Memory B cell (primary cell): ENCODE measurements around the gene ARHGEF11.

ENCODE experiments used
- ATAC-seq: fragments of 150-1000 bp; cut with Tn5 transposase; 2 replicates; pipeline ENCODE4 v1.10.0; 2021; ENCODE audit warnings: low read depth, mild to moderate bottlenecking, moderate library complexity
- DNase-seq, 2 donors: peaks; one replicate each; pipeline ENCODE4 v3.0.0; 2022; ENCODE audit warnings: low spot score in 2 of 2
- H3K27ac Mint-ChIP-seq: one replicate; pipeline ENCODE4 v1.8.0; 2022; ENCODE audit warnings: mild to moderate bottlenecking, moderate library complexity, mixed read lengths
- H3K27me3 Mint-ChIP-seq: one replicate; pipeline ENCODE4 v1.8.0; 2022; ENCODE audit warnings: mixed read lengths
- H3K36me3 Mint-ChIP-seq: one replicate; pipeline ENCODE4 v1.8.0; 2022; ENCODE audit warnings: mild to moderate bottlenecking, mixed read lengths
- H3K4me1 Mint-ChIP-seq: one replicate; pipeline ENCODE4 v1.8.0; 2022; ENCODE audit warnings: mixed read lengths
- H3K4me3 Mint-ChIP-seq: one replicate; pipeline ENCODE4 v1.8.0; 2022; ENCODE audit warnings: mild to moderate bottlenecking, moderate library complexity, mixed read lengths
- H3K9me3 Mint-ChIP-seq: one replicate; pipeline ENCODE4 v1.8.0; 2022; ENCODE audit warnings: mixed read lengths

ARHGEF11 gene

GRCh38 chr1:157004327-157004726 is 41.2 kb downstream of the ARHGEF11 start:
- Mint-ChIP-seq H3K27ac (no peak overlapping the region), H3K9me3 (no peaks in the 10 kb centered on the region), H3K27me3 (peaks cover 12% of the 10 kb centered on the region), H3K4me3 (no peak overlapping the region), H3K36me3 (no peaks in the 10 kb centered on the region), H3K4me1 (peaks cover 2% of the 10 kb centered on the region)
- no peak for ATAC-seq
- DNase-seq = no peak

DNA sequence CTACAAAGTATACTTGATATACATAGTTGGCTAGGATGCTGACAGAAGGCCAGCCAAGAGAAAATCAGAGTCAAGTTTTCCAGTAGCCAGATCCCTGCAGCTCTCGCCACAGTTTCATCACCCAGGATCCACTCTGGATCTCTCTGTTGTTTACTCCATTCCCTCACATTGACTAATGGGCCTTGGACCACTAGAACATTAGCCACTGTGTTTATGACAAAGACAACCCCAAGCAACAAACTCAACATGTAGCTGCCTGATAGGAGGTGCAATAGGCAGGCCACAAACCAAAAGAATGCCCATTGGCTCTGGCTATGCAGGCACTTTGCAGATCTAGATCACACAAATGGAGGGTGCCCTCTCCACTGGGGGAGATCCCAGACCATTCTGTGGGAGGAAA is 44.2 kb downstream of the ARHGEF11 start:
- ATAC-seq = no peak
- H3K4me1 Mint-ChIP-seq = no peaks in the 10 kb centered on the region
- H3K4me3 Mint-ChIP-seq = no peak overlapping the region
- DNase-seq = no peak
- H3K27me3 Mint-ChIP-seq = peaks cover 12% of the 10 kb centered on the region
- H3K9me3 Mint-ChIP-seq = no peaks in the 10 kb centered on the region
- no peaks in the 10 kb centered on the region for H3K36me3 Mint-ChIP-seq
- H3K27ac Mint-ChIP-seq = no peak overlapping the region

GRCh38 chr1:157000686-157001085 is 44.9 kb downstream of the ARHGEF11 start:
- Mint-ChIP-seq H3K9me3 (no peaks in the 10 kb centered on the region), H3K27me3 (peaks cover 13% of the 10 kb centered on the region), H3K27ac (no peak overlapping the region), H3K36me3 (no peaks in the 10 kb centered on the region), H3K4me1 (no peaks in the 10 kb centered on the region), H3K4me3 (no peak overlapping the region)
- ATAC-seq (no peak), DNase-seq (no peak)

- Mint-ChIP-seq H3K27ac (no peak overlapping the region), H3K9me3 (no peaks in the 10 kb centered on the region), H3K4me3 (no peak overlapping the region), H3K27me3 (peaks cover 8% of the 10 kb centered on the region), H3K36me3 (no peaks in the 10 kb centered on the region), H3K4me1 (no peaks in the 10 kb centered on the region)
- no peak for ATAC-seq
- no peak for DNase-seq
These were observed 45.8 kb downstream of the ARHGEF11 start for GRCh38 chr1:156999596-157000320.

DNA sequence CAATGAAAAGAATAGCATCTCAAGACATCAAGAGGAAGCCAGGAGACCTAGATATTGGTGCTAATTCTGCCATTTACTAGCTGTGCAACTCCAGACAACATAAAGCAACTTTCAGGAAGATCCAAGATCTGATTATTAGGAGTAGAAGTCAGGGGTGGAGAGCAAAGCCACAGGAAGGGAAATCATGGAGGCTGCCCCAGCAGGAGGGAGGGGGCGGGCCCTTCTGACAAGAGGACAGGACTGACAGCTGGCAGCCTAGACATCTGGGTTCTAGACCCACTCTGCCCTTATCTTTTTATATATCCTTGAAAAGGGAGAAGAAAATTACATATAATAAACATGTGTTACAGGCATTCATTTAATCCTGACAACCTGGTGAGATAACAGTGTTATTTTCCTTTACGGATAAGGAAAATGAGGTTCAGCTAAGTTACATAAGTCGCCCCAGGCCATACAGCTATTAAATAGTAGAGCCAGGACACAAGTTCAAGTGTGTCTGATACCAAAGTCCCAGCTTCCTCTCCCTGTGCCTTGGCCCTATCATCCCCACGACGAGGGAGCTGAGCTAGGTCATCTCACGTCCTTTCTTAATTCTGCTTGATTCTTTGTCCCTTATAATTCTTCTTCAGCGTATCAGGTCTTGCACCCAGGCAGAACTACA is 46.6 kb downstream of the ARHGEF11 start:
- Mint-ChIP-seq H3K27me3 (peaks cover 8% of the 10 kb centered on the region), H3K27ac (no peak overlapping the region), H3K4me1 (no peaks in the 10 kb centered on the region), H3K4me3 (no peak overlapping the region), H3K36me3 (no peaks in the 10 kb centered on the region), H3K9me3 (no peaks in the 10 kb centered on the region)
- no peak for ATAC-seq
- no peak for DNase-seq

- no peak for ATAC-seq
- Mint-ChIP-seq H3K27ac (no peak overlapping the region), H3K4me3 (no peak overlapping the region), H3K4me1 (no peaks in the 10 kb centered on the region), H3K9me3 (no peaks in the 10 kb centered on the region), H3K27me3 (peaks cover 8% of the 10 kb centered on the region), H3K36me3 (no peaks in the 10 kb centered on the region)
- no peak for DNase-seq
These were observed 47.2 kb downstream of the ARHGEF11 start for GRCh38 chr1:156998301-156998700.

DNA sequence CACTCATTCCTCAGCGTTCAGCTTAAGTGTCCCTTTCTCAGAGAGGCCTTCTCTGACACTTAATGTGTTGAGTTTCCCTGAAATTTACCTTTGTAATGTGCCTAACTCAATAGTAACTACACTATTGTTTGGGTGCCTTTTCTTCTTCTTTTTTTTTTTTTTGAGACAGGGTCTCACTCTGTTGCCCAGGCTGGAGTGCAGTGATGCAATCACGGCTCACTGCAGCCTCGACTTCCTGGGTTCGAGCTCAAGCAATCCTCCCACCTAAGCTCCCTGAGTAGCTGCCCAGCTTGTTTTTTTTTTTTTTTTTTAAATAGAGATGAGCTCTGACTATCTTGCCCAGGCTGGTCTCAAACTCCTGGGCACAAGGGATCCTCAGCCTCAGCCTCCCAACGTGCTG is 50.1 kb downstream of the ARHGEF11 start:
- DNase-seq (no peak), ATAC-seq (no peak)
- Mint-ChIP-seq H3K9me3 (no peaks in the 10 kb centered on the region), H3K4me3 (no peak overlapping the region), H3K27me3 (peaks cover 11% of the 10 kb centered on the region), H3K36me3 (no peaks in the 10 kb centered on the region), H3K4me1 (no peaks in the 10 kb centered on the region), H3K27ac (no peak overlapping the region)

- ATAC-seq = no peak
- no peaks in the 10 kb centered on the region for H3K36me3 Mint-ChIP-seq
- H3K4me3 Mint-ChIP-seq = no peak overlapping the region
- no peak overlapping the region for H3K27ac Mint-ChIP-seq
- no peaks in the 10 kb centered on the region for H3K9me3 Mint-ChIP-seq
- no peak for DNase-seq
- peaks cover 16% of the 10 kb centered on the region for H3K27me3 Mint-ChIP-seq
- H3K4me1 Mint-ChIP-seq = no peaks in the 10 kb centered on the region
These were observed 51.3 kb downstream of the ARHGEF11 start for GRCh38 chr1:156994277-156994676.

GRCh38 chr1:156993426-156994147 is 52.0 kb downstream of the ARHGEF11 start:
- Mint-ChIP-seq H3K27me3 (peaks cover 15% of the 10 kb centered on the region), H3K27ac (no peak overlapping the region), H3K36me3 (no peaks in the 10 kb centered on the region), H3K9me3 (no peaks in the 10 kb centered on the region), H3K4me1 (no peaks in the 10 kb centered on the region), H3K4me3 (no peak overlapping the region)
- ATAC-seq (no peak), DNase-seq (no peak)

DNA sequence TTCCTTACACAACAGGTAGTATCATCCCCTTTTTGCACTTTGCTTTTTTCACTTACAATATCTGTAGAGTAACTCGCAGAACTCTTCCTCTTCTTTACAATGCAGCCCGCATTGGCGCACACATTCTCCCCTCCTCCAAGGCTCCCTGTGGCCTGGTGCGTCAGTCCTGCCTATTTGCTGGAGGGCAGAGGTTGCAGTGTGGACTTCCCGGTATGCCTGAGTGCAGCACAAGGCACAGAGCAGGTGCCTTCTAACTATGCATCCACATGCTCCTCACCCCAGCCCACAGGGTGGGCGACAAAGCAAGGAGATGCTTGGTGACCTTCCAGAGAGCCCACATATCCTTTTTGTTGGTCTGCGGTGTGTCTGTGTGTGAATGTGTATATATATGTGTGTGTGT is 53.3 kb downstream of the ARHGEF11 start:
- H3K4me1 Mint-ChIP-seq = no peaks in the 10 kb centered on the region
- H3K36me3 Mint-ChIP-seq = no peaks in the 10 kb centered on the region
- H3K9me3 Mint-ChIP-seq = no peaks in the 10 kb centered on the region
- ATAC-seq = no peak
- H3K27me3 Mint-ChIP-seq = peaks cover 17% of the 10 kb centered on the region
- no peak for DNase-seq
- H3K27ac Mint-ChIP-seq = no peak overlapping the region
- H3K4me3 Mint-ChIP-seq = no peak overlapping the region

GRCh38 chr1:156987715-156988114 is 57.8 kb downstream of the ARHGEF11 start:
- H3K27me3 Mint-ChIP-seq = peaks cover 29% of the 10 kb centered on the region
- no peak for DNase-seq
- no peaks in the 10 kb centered on the region for H3K9me3 Mint-ChIP-seq
- no peaks in the 10 kb centered on the region for H3K36me3 Mint-ChIP-seq
- no peak overlapping the region for H3K27ac Mint-ChIP-seq
- H3K4me3 Mint-ChIP-seq = no peak overlapping the region
- ATAC-seq = no peak
- no peaks in the 10 kb centered on the region for H3K4me1 Mint-ChIP-seq

GRCh38 chr1:156980551-156980950 is 65.0 kb downstream of the ARHGEF11 start:
- Mint-ChIP-seq H3K9me3 (no peaks in the 10 kb centered on the region), H3K27me3 (peaks cover 28% of the 10 kb centered on the region)

GRCh38 chr1:156975084-156975483 is 70.5 kb downstream of the ARHGEF11 start:
- H3K27ac Mint-ChIP-seq = no peak overlapping the region
- H3K36me3 Mint-ChIP-seq = no peaks in the 10 kb centered on the region
- ATAC-seq (no peak), DNase-seq (no peak)
- H3K9me3 Mint-ChIP-seq = no peaks in the 10 kb centered on the region
- no peaks in the 10 kb centered on the region for H3K4me1 Mint-ChIP-seq
- H3K4me3 Mint-ChIP-seq = no peak overlapping the region
- peaks cover 21% of the 10 kb centered on the region for H3K27me3 Mint-ChIP-seq

More at GRCh38 chr1:156980551-156980950, 65.0 kb downstream of the ARHGEF11 start:
- no peak overlapping the region for H3K4me3 Mint-ChIP-seq
- no peaks in the 10 kb centered on the region for H3K36me3 Mint-ChIP-seq
- H3K27ac Mint-ChIP-seq = no peak overlapping the region
- DNase-seq (no peak), ATAC-seq (no peak)
- H3K4me1 Mint-ChIP-seq = no peaks in the 10 kb centered on the region

- Mint-ChIP-seq H3K36me3 (no peaks in the 10 kb centered on the region), H3K4me3 (no peak overlapping the region), H3K4me1 (no peaks in the 10 kb centered on the region), H3K9me3 (no peaks in the 10 kb centered on the region), H3K27me3 (peaks cover 19% of the 10 kb centered on the region), H3K27ac (no peak overlapping the region)
- DNase-seq (no peak), ATAC-seq (no peak)
These were observed 72.1 kb downstream of the ARHGEF11 start for GRCh38 chr1:156973417-156973816.
